Activated naive CD8-positive, alpha-beta T cell (primary cell): ENCODE results near the gene AFF3.
A peak's percentile ranks its signal among the peaks of the same experiment; 100 is the strongest.
"Not testable (repeated sequence)": the region's sequence is repeated elsewhere in the genome, so short reads cannot be mapped to it uniquely, and the experiment has no call there.

ENCODE experiments used
- H3K27ac Mint-ChIP-seq: one replicate; pipeline ENCODE4 v1.8.0; 2021; ENCODE audit warnings: mixed read lengths
- H3K27me3 Mint-ChIP-seq: one replicate; pipeline ENCODE4 v1.8.0; 2021; ENCODE audit warnings: mixed read lengths
- H3K36me3 Mint-ChIP-seq: one replicate; pipeline ENCODE4 v1.8.0; 2021; ENCODE audit warnings: mixed read lengths
- H3K4me1 Mint-ChIP-seq: one replicate; pipeline ENCODE4 v1.8.0; 2021; ENCODE audit warnings: low read depth, mixed read lengths
- H3K4me3 Mint-ChIP-seq: one replicate; pipeline ENCODE4 v1.8.0; 2021; ENCODE audit warnings: mild to moderate bottlenecking, mixed read lengths
- H3K9me3 Mint-ChIP-seq: one replicate; pipeline ENCODE4 v1.8.0; 2021; ENCODE audit warnings: low read depth, mixed read lengths

AFF3 gene

GRCh38 chr2:100130595-100131391, 11.6 kb downstream of the AFF3 start:
- Mint-ChIP-seq H3K27ac (no peak overlapping the region), H3K36me3 (no peaks in the 10 kb centered on the region), H3K9me3 (no peaks in the 10 kb centered on the region), H3K27me3 (no peaks in the 10 kb centered on the region), H3K4me3 (no peak overlapping the region), H3K4me1 (no peaks in the 10 kb centered on the region)

- Mint-ChIP-seq H3K4me3 (no peak overlapping the region), H3K27ac (no peak overlapping the region), H3K27me3 (no peaks in the 10 kb centered on the region), H3K36me3 (no peaks in the 10 kb centered on the region), H3K4me1 (no peaks in the 10 kb centered on the region), H3K9me3 (peaks cover 4% of the 10 kb centered on the region)
Measured at GRCh38 chr2:100126897-100127401, 15.4 kb downstream of the AFF3 start.

- H3K4me1 Mint-ChIP-seq, result no peaks in the 10 kb centered on the region
- H3K27ac Mint-ChIP-seq, result no peak overlapping the region
- H3K9me3 Mint-ChIP-seq, result peaks cover 4% of the 10 kb centered on the region
- H3K36me3 Mint-ChIP-seq, result peaks cover 2% of the 10 kb centered on the region
- no peak overlapping the region for H3K4me3 Mint-ChIP-seq
- H3K27me3 Mint-ChIP-seq, result peaks cover under 1% of the 10 kb centered on the region
Measured at GRCh38 chr2:100126201-100126600, 16.2 kb downstream of the AFF3 start.

- H3K27ac Mint-ChIP-seq, result no peak overlapping the region
Measured at GRCh38 chr2:100125626-100126025, 16.8 kb downstream of the AFF3 start.

GRCh38 chr2:100124761-100125160, 17.6 kb downstream of the AFF3 start:
- Mint-ChIP-seq H3K27me3 (peaks cover 1% of the 10 kb centered on the region), H3K4me3 (no peak overlapping the region), H3K36me3 (peaks cover 2% of the 10 kb centered on the region), H3K4me1 (no peaks in the 10 kb centered on the region), H3K27ac (no peak overlapping the region), H3K9me3 (peaks cover 4% of the 10 kb centered on the region)

More at GRCh38 chr2:100125626-100126025, 16.8 kb downstream of the AFF3 start:
- peaks cover 2% of the 10 kb centered on the region for H3K36me3 Mint-ChIP-seq
- no peaks in the 10 kb centered on the region for H3K4me1 Mint-ChIP-seq
- H3K4me3 Mint-ChIP-seq, result no peak overlapping the region
- peaks cover 1% of the 10 kb centered on the region for H3K27me3 Mint-ChIP-seq
- peaks cover 4% of the 10 kb centered on the region for H3K9me3 Mint-ChIP-seq

GRCh38 chr2:100121124-100121718, 21.2 kb downstream of the AFF3 start:
- H3K4me1 Mint-ChIP-seq, result no peaks in the 10 kb centered on the region
- H3K36me3 Mint-ChIP-seq, result peaks cover 2% of the 10 kb centered on the region
- peaks cover 16% of the 10 kb centered on the region for H3K9me3 Mint-ChIP-seq
- peaks cover 1% of the 10 kb centered on the region for H3K27me3 Mint-ChIP-seq
- H3K27ac Mint-ChIP-seq, result no peak overlapping the region
- no peak overlapping the region for H3K4me3 Mint-ChIP-seq

GRCh38 chr2:100119235-100119634, 23.2 kb downstream of the AFF3 start:
- H3K27ac Mint-ChIP-seq, result no peak overlapping the region
- peaks cover 2% of the 10 kb centered on the region for H3K36me3 Mint-ChIP-seq
- H3K27me3 Mint-ChIP-seq, result peaks cover 1% of the 10 kb centered on the region
- peaks cover 5% of the 10 kb centered on the region for H3K4me1 Mint-ChIP-seq
- H3K4me3 Mint-ChIP-seq, result no peak overlapping the region
- H3K9me3 Mint-ChIP-seq, result peaks cover 20% of the 10 kb centered on the region

GRCh38 chr2:100113990-100114433, 28.4 kb downstream of the AFF3 start:
- Mint-ChIP-seq H3K27ac (peak overlapping the region; percentile 36), H3K27me3 (no peaks in the 10 kb centered on the region), H3K4me1 (peaks cover 16% of the 10 kb centered on the region), H3K9me3 (peaks cover 16% of the 10 kb centered on the region), H3K4me3 (no peak overlapping the region), H3K36me3 (no peaks in the 10 kb centered on the region)

GRCh38 chr2:100110614-100111000, 31.8 kb downstream of the AFF3 start:
- no peaks in the 10 kb centered on the region for H3K9me3 Mint-ChIP-seq
- no peaks in the 10 kb centered on the region for H3K36me3 Mint-ChIP-seq
- H3K27me3 Mint-ChIP-seq, result peaks cover 14% of the 10 kb centered on the region
- H3K27ac Mint-ChIP-seq, result no peak overlapping the region
- no peak overlapping the region for H3K4me3 Mint-ChIP-seq
- peaks cover 16% of the 10 kb centered on the region for H3K4me1 Mint-ChIP-seq

- Mint-ChIP-seq H3K4me3 (no peak overlapping the region), H3K36me3 (no peaks in the 10 kb centered on the region), H3K9me3 (no peaks in the 10 kb centered on the region), H3K4me1 (peaks cover 16% of the 10 kb centered on the region), H3K27me3 (peaks cover 18% of the 10 kb centered on the region), H3K27ac (no peak overlapping the region)
Measured at GRCh38 chr2:100109986-100110613, 32.3 kb downstream of the AFF3 start.

GRCh38 chr2:100108648-100109020, 33.8 kb downstream of the AFF3 start:
- H3K4me1 Mint-ChIP-seq, H3K27ac Mint-ChIP-seq, H3K4me3 Mint-ChIP-seq, H3K36me3 Mint-ChIP-seq, H3K9me3 Mint-ChIP-seq: not testable (repeated sequence)
- H3K27me3 Mint-ChIP-seq, result peaks cover 18% of the 10 kb centered on the region

- H3K27me3 Mint-ChIP-seq, result peaks cover 18% of the 10 kb centered on the region
- H3K4me3 Mint-ChIP-seq, result no peak overlapping the region
- H3K27ac Mint-ChIP-seq, result no peak overlapping the region
- H3K4me1 Mint-ChIP-seq, result peaks cover 3% of the 10 kb centered on the region
- H3K9me3 Mint-ChIP-seq, result no peaks in the 10 kb centered on the region
- H3K36me3 Mint-ChIP-seq, result no peaks in the 10 kb centered on the region
Measured at GRCh38 chr2:100107906-100108647, 34.3 kb downstream of the AFF3 start.

- peaks cover 18% of the 10 kb centered on the region for H3K27me3 Mint-ChIP-seq
- no peak overlapping the region for H3K27ac Mint-ChIP-seq
- H3K9me3 Mint-ChIP-seq, result no peaks in the 10 kb centered on the region
Measured at GRCh38 chr2:100107440-100107839, 35.0 kb downstream of the AFF3 start.

GRCh38 chr2:100106460-100106859, 35.9 kb downstream of the AFF3 start:
- H3K27ac Mint-ChIP-seq, result no peak overlapping the region
- H3K27me3 Mint-ChIP-seq, result peaks cover 18% of the 10 kb centered on the region
- no peak overlapping the region for H3K4me3 Mint-ChIP-seq
- no peaks in the 10 kb centered on the region for H3K36me3 Mint-ChIP-seq
- no peaks in the 10 kb centered on the region for H3K9me3 Mint-ChIP-seq
- no peaks in the 10 kb centered on the region for H3K4me1 Mint-ChIP-seq

More at GRCh38 chr2:100107440-100107839, 35.0 kb downstream of the AFF3 start:
- no peaks in the 10 kb centered on the region for H3K4me1 Mint-ChIP-seq
- H3K36me3 Mint-ChIP-seq, result no peaks in the 10 kb centered on the region
- H3K4me3 Mint-ChIP-seq, result no peak overlapping the region

- Mint-ChIP-seq H3K9me3 (no peaks in the 10 kb centered on the region), H3K36me3 (no peaks in the 10 kb centered on the region), H3K4me3 (peak overlapping the region; percentile 83), H3K27ac (peak overlapping the region; percentile 16), H3K4me1 (no peaks in the 10 kb centered on the region), H3K27me3 (peaks cover 18% of the 10 kb centered on the region)
Measured at GRCh38 chr2:100105678-100106054, 36.7 kb downstream of the AFF3 start.
